ENCODE results near the gene CELSR1. TPM values are rescaled to one million over a fixed set of nuclear protein-coding genes. Genes with fewer than 3 reads are reported as not detected.

CELSR1 gene
- total and polyA plus RNA-seq, 10 donors: 4.3 to 13.1 (median 8.4) TPM

GRCh38 chr22:46328797-46329196, 208.6 kb downstream of the CELSR1 start:
- WGBS, 5 donors: 90 to 98% (median 98%) methylated on average over 8 to 11 of the region's 11 CpGs
- peaks cover 0 to 87% (median 0%) of the 10 kb centered on the region in 6 donors for H3K36me3 ChIP-seq
- no peaks in the 10 kb centered on the region for H3K9me3 ChIP-seq
- intact Hi-C loops (cut with DNase I; ENCODE audit: low total_unique reads): no loop called here
- H3K27ac ChIP-seq: no peak overlapping the region
- TF ChIP-seq, protein P1, sequence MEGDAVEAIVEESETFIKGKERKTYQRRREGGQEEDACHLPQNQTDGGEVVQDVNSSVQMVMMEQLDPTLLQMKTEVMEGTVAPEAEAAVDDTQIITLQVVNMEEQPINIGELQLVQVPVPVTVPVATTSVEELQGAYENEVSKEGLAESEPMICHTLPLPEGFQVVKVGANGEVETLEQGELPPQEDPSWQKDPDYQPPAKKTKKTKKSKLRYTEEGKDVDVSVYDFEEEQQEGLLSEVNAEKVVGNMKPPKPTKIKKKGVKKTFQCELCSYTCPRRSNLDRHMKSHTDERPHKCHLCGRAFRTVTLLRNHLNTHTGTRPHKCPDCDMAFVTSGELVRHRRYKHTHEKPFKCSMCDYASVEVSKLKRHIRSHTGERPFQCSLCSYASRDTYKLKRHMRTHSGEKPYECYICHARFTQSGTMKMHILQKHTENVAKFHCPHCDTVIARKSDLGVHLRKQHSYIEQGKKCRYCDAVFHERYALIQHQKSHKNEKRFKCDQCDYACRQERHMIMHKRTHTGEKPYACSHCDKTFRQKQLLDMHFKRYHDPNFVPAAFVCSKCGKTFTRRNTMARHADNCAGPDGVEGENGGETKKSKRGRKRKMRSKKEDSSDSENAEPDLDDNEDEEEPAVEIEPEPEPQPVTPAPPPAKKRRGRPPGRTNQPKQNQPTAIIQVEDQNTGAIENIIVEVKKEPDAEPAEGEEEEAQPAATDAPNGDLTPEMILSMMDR (IDR thresholded peaks at IDR 0.05 in 8 of 11, conservative IDR thresholded peaks at IDR 0.05 in 3 of 11): no peak
- TF ChIP-seq POLR2A (IDR thresholded peaks at IDR 0.05) (no peak), POLR2AphosphoS5 (IDR thresholded peaks at IDR 0.05) (no peak)
- peak; percentile 48 for DNase-seq
- H3K4me3 ChIP-seq: no peak overlapping the region
- no peaks in the 10 kb centered on the region for H3K4me1 ChIP-seq
- no peaks in the 10 kb centered on the region for H3K27me3 ChIP-seq (replicated peaks in 1 of 7)

DNA sequence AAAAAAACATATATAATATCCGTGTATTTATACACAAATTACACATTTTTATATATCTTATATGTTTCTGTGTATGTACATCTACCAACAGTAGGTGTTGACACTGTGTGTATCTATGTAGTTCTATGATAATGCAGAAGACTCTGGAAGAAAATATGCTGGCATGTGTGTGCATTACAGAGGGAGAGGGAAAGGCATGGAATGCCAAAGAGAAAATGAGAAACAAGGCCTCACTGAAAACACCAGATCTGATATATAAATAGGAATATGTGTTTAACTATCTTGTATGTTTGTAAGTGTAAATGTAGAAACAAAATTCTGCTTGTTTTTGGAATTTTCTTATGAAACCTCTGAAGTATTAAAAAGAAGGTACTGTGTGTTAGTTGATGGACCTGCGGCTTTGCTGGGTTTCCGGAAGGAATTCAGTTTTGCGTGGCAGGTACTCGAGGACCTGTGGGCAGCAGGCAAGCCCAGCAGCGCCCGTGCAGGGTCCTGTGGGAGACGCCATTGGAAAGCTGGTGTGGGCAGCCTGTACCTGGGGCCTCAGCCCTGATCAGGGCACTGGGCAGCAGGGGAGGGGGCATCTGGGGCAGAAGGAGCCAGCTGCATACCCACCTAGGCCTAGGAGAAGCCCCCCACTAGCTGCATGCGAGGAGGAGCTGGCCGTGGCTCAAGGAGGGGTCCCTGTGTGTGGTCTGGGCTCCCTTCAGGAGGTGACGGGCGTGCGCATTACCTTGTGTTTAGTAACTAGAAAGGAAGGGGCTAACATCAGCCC, 209.5 kb downstream of the CELSR1 start:
- intact Hi-C loops (cut with DNase I; ENCODE audit: low total_unique reads): no loop called here
- 93 to 98% (median 95%) methylated on average over 12 to 13 of the region's 13 CpGs for WGBS, 5 donors
- Histone ChIP-seq H3K9me3 (no peaks in the 10 kb centered on the region), H3K27me3 (replicated peaks in 1 of 7) (no peaks in the 10 kb centered on the region), H3K4me1 (no peaks in the 10 kb centered on the region), H3K27ac (no peak overlapping the region), H3K4me3 (no peak overlapping the region), H3K36me3 (peaks cover 0 to 96% (median 0%) of the 10 kb centered on the region in 6 donors)
- DNase-seq: peak; percentile 51
- no peak for TF ChIP-seq POLR2AphosphoS5 (IDR thresholded peaks at IDR 0.05)
- no peak for TF ChIP-seq POLR2A (IDR thresholded peaks at IDR 0.05)
- TF ChIP-seq, protein P1 (IDR thresholded peaks at IDR 0.05 in 8 of 11, conservative IDR thresholded peaks at IDR 0.05 in 3 of 11): no peak

GRCh38 chr22:46326066-46326680, 211.2 kb downstream of the CELSR1 start:
- Histone ChIP-seq H3K4me3 (no peak overlapping the region), H3K4me1 (no peaks in the 10 kb centered on the region), H3K36me3 (peaks cover 0 to 96% (median 0%) of the 10 kb centered on the region in 6 donors), H3K9me3 (no peaks in the 10 kb centered on the region), H3K27ac (no peak overlapping the region), H3K27me3 (replicated peaks in 1 of 7) (no peaks in the 10 kb centered on the region)
- DNase-seq: peak; percentile 39
- TF ChIP-seq POLR2A (IDR thresholded peaks at IDR 0.05): no peak
- intact Hi-C loops (cut with DNase I; ENCODE audit: low total_unique reads): no loop called here
- 93 to 98% (median 97%) methylated on average over 23 of the region's 23 CpGs for WGBS, 5 donors

GRCh38 chr22:46323162-46323561, 214.3 kb downstream of the CELSR1 start:
- intact Hi-C loops (cut with DNase I; ENCODE audit: low total_unique reads): no loop called here
- Histone ChIP-seq H3K4me3 (no peak overlapping the region), H3K36me3 (peaks cover 0 to 96% (median 0%) of the 10 kb centered on the region in 6 donors), H3K27ac (no peak overlapping the region), H3K27me3 (replicated peaks in 1 of 7) (no peaks in the 10 kb centered on the region), H3K4me1 (no peaks in the 10 kb centered on the region), H3K9me3 (no peaks in the 10 kb centered on the region)
- DNase-seq: peak; percentile 61
- no peak for TF ChIP-seq POLR2A (IDR thresholded peaks at IDR 0.05)
- no peak for TF ChIP-seq POLR2AphosphoS5 (IDR thresholded peaks at IDR 0.05)
- TF ChIP-seq, protein P1 (IDR thresholded peaks at IDR 0.05 in 8 of 11, conservative IDR thresholded peaks at IDR 0.05 in 3 of 11): no peak
- 93 to 96% (median 95%) methylated on average over 19 of the region's 19 CpGs for WGBS, 5 donors

Data from spleen (tissue), 11 donors.